ENCODE results near the gene PLPP4. TPM values are rescaled to one million over a fixed set of nuclear protein-coding genes. Genes with fewer than 3 reads are reported as not detected.

Gene PLPP4
- total RNA-seq, 1 donor from 2014 or later, result 3.7 TPM

- H3K4me3 ChIP-seq (ENCODE audit: low read depth, low read length), result no peak overlapping the region
- peak; percentile 94 for DNase-seq (ENCODE audit: low read depth)
- peak; percentile 25 for TF ChIP-seq CTCF (conservative IDR thresholded peaks at IDR 0.05; ENCODE audit: low read depth, low read length)
These were observed 150.1 kb downstream of the PLPP4 start for GRCh38 chr10:120607016-120607709.

GRCh38 chr10:120607710-120608703 is 151.0 kb downstream of the PLPP4 start:
- H3K4me3 ChIP-seq (ENCODE audit: low read depth, low read length), result no peak overlapping the region
- no peak for TF ChIP-seq CTCF (conservative IDR thresholded peaks at IDR 0.05; ENCODE audit: low read depth, low read length)
- DNase-seq (ENCODE audit: low read depth), result peak; percentile 31

GRCh38 chr10:120609006-120609405 is 152.0 kb downstream of the PLPP4 start:
- no peak for TF ChIP-seq CTCF (conservative IDR thresholded peaks at IDR 0.05; ENCODE audit: low read depth, low read length)
- no peak for DNase-seq (ENCODE audit: low read depth)
- H3K4me3 ChIP-seq (ENCODE audit: low read depth, low read length), result no peak overlapping the region

GRCh38 chr10:120610791-120611190 is 153.8 kb downstream of the PLPP4 start:
- H3K4me3 ChIP-seq (ENCODE audit: low read depth, low read length), result no peak overlapping the region
- DNase-seq (ENCODE audit: low read depth), result no peak
- TF ChIP-seq CTCF (conservative IDR thresholded peaks at IDR 0.05; ENCODE audit: low read depth, low read length), result no peak

GRCh38 chr10:120612756-120613155 is 155.7 kb downstream of the PLPP4 start:
- TF ChIP-seq CTCF (conservative IDR thresholded peaks at IDR 0.05; ENCODE audit: low read depth, low read length), result no peak
- H3K4me3 ChIP-seq (ENCODE audit: low read depth, low read length), result no peak overlapping the region
- DNase-seq (ENCODE audit: low read depth), result no peak

GRCh38 chr10:120613180-120613579 is 156.2 kb downstream of the PLPP4 start:
- no peak for TF ChIP-seq CTCF (conservative IDR thresholded peaks at IDR 0.05; ENCODE audit: low read depth, low read length)
- no peak for DNase-seq (ENCODE audit: low read depth)
- no peak overlapping the region for H3K4me3 ChIP-seq (ENCODE audit: low read depth, low read length)
